Amygdala (tissue), 56 donors: ENCODE results near the gene GLIS2.
"Not testable (repeated sequence)": the region's sequence is repeated elsewhere in the genome, so short reads cannot be mapped to it uniquely, and the experiment has no call there.

Experiments
- DNase-seq, 56 donors: peaks; one replicate each; lab custom pipeline; 2025; lab: John Stamatoyannopoulos, UW

GLIS2 gene

GRCh38 chr16:4332623-4333307, 16.9 kb downstream of the GLIS2 start:
- DNase-seq, result no peak

- DNase-seq, result no peak
These were observed 17.4 kb downstream of the GLIS2 start for GRCh38 chr16:4333308-4333638.

GRCh38 chr16:4333714-4334113, 17.8 kb downstream of the GLIS2 start:
- not testable (repeated sequence) for DNase-seq

- DNase-seq, result no peak
These were observed 19.0 kb downstream of the GLIS2 start for GRCh38 chr16:4334724-4335495.

GRCh38 chr16:4336701-4337539, 21.1 kb downstream of the GLIS2 start:
- no peak for DNase-seq

- DNase-seq, result no peak
These were observed 21.7 kb downstream of the GLIS2 start for GRCh38 chr16:4337540-4338088.

GRCh38 chr16:4338125-4338582, 22.3 kb downstream of the GLIS2 start:
- DNase-seq, result no peak

- no peak for DNase-seq
These were observed 22.9 kb downstream of the GLIS2 start for GRCh38 chr16:4338712-4339299.

- no peak for DNase-seq
These were observed 23.6 kb downstream of the GLIS2 start for GRCh38 chr16:4339455-4339854.

GRCh38 chr16:4339909-4340308, 24.0 kb downstream of the GLIS2 start:
- peak in 5 of 56 donors; percentile 2 to 28 (median 12) for DNase-seq

- DNase-seq, result no peak
These were observed 24.6 kb downstream of the GLIS2 start for GRCh38 chr16:4340443-4340842.

- no peak for DNase-seq
These were observed 25.4 kb downstream of the GLIS2 start for GRCh38 chr16:4341250-4341649.

GRCh38 chr16:4342866-4343744, 27.2 kb downstream of the GLIS2 start:
- DNase-seq, result no peak

- DNase-seq, result peak in 1 of 56 donors; percentile 43
These were observed 28.6 kb downstream of the GLIS2 start for GRCh38 chr16:4344300-4344982.

GRCh38 chr16:4344983-4345835, 29.3 kb downstream of the GLIS2 start:
- DNase-seq, result peak in 48 of 56 donors; percentile 12 to 77 (median 40)

- DNase-seq, result no peak
These were observed 30.2 kb downstream of the GLIS2 start for GRCh38 chr16:4345836-4346781.

- no peak for DNase-seq
These were observed 31.1 kb downstream of the GLIS2 start for GRCh38 chr16:4347010-4347409.
